Hematopoietic multipotent progenitor cell treated with erythropoietin and hydrocortisone succinate and interleukin-3 and kit ligand, for 4 days (in vitro differentiated cells): ENCODE data around the gene CTSL.

ENCODE experiments used
- DNase-seq: peaks from one replicate; pipeline ENCODE4 v3.0.0-alpha.2; 2015

CTSL gene

DNA sequence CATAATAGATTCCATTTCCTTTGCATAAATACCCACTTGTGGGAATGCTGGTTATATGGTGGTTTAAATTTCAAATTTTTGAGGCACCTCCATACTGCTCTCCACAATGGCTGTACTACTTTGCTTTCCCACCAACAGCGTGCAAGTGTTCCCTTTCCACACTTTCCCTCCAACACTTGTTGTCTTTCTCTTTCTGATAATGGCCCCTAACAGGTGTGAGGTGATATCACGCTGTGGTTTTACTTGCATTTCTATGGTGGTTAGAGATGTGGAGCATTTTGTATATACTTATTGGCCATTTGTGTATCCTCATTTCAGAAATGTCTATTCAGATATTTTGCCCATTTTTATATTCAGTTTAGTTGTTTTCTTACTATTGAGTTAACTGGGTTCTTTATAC lies 34.6 kb downstream of the CTSL start:
- peak; percentile 21 for DNase-seq

DNA sequence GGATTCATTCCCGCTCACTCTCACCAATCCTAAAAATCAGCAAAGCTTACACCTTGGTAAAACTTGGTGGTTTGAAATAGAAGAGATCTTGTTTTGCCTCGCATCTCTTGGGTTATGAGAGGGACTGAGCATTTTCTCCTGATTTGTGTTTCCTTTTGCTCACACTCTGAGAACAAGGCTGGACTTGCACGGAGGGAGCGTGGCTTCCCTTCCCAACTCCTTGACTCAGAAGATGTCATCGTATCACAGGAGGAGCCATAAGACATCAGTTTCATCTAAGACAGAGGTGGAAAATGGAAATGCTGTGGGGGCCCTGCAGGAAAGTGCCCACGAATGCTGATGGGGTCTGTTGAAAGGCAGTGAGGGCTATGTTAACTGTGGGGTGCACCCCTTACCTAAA lies 37.4 kb downstream of the CTSL start:
- DNase-seq, result no peak

DNA sequence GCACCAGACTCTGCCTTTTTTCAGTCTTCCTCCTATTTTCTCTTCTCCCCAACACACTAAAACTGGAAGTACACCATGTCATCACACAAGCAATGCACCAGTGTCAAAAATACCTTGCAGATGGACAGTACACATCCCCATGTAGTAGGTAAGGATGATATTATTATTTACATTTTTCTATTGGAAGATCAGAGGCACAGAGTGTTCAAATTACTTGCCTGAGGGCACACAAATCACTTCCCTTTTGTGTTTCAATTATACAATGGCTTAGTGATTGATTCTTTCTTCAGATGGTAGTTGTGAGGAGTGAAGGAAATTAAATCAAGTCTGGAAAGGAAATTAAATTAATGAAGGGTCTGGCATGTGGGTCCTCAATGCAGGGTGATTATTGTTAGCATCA lies 39.6 kb downstream of the CTSL start:
- DNase-seq, result no peak

DNA sequence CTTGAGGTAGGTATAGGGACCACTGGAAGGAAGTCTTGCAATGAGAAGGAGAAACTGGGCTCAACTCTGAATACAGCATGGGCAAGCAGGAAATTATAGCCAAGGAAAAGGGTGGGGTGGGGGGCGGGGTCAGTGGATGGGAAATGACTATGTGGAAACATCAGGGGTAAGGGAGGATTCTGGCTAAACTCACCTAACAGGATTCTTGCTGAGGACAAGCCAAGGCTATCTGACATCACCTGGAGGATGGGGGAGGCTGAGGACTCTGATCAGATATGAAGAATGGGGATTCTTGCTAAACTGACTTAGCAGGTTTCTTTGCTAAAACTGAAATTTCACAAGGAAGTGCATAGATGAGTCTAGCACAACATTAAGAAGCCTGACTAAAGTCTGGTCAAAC lies 40.8 kb downstream of the CTSL start:
- DNase-seq, result no peak

DNA sequence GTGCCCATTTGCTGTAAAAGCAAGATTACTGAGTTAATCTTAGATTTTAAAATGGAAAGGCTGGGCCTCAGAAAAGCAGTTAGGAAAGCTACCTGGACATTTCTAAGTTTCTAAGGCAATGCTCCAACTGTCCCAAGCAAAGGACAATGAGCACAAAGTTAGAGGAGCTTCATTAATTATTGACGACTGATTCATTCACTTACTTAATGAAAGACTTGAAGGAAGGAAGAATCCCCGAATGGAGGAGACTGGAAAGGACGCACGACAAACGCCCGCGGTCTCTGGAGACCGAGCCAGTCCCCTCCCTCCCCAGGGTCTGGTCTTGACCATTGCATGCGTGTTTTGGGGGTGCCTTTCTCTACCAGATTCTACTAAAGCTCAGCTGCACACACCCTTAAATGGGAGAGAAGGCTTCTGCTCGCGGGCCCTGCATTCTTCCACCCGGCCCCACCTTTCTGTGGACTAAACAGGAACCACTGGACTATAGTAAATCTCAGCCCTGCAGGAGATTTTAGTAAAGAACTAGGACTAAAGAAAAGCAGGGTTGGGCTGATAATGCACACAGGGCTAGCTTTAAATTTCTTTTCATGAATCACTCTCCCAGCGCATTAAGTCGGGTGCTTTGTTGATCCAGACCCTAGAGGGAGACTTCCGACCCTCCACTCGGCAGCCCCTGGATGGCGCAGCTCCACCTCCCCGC lies 44.8 kb downstream of the CTSL start:
- DNase-seq, result no peak

DNA sequence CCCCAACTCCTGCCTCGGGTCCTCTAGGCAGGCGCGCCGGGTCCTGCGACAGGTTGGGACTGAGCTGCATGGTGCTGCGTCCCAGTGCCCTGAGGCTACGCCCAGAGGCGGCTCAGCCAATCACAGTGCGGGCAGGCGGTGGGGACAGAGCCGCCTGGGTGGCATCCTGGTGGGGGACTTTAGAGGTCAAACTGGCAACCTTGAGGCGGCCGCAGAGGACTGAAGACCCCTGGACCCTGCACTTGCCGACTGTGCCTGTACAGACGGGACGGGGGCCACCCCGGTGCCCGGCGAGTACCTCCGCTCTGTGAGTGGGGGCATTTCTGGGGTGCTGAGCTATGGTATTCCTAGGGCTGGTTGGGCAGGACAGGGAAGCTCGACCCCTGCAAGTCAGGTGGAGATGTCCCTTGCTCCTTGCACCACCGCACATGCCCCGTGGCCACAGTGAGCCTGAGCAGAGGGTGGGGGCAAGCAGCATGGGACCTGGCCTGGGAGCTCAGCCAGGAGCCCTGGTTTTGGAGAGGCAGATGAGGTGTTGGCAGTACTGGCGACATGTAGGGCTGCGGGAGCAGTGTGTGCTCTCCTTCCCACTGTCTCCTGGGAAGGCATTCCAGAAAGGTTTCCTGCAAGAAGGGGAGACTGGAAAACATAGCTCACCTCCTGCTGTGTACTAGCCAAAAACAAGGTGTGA lies 45.5 kb downstream of the CTSL start:
- no peak for DNase-seq

DNA sequence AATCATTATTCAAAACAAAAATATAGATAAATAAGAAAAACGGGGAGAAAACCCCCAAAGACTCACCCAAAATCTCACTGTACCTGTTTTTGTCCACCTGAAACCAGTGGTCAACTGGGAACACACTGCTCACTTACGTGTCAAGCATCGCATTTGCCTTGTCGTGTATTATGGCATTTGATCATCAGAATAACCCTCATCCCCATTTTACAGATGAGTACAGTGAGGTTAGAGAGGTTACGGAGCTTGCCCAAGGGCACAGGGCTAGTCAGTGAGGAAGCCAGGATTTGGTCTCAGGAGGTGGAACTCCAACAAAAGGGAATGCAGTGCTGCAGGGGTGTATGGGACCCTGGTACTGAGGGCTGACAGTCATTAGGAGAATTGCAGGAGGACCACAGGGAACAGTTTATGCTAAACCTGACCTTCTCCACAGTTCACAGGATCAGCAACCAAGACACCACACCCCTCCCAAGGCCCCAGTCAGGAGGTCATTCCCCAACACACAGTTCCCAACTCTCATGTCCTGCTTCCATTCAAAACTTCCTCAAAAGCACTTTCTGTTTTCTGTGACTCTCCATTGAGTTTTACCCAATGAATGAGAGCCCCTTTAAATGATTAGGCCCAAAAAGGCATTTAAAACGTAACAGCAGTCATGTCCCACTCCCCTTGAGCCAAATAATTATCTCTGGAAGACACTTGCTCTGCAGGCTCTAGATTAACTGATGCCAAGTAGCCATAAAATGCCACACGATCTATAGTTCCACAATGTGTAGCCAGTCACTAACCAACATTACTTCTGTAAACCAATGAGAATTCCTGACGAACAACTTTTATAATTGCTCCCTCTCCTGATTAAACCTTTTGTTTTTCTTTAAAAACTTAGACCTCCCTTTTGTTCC lies 50.8 kb downstream of the CTSL start:
- DNase-seq, result peak; percentile 87

DNA sequence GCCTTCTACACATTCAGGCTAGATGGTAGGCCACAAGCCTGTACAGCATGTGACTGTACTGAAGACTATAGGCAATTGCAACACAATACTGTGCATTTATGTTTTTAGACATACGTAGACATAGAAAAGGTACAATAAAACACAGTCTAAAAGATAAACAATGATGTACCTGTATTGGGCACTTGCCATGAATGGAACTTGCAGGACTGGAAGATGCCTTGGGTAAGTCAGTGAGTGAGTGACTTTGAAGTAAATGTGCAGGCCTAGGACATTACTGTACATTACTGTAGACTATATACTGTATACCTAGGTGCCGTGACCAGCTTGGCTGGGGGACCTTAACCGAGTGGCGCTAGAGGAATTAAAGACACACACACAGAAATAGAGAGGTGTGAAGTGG lies 53.1 kb downstream of the CTSL start:
- no peak for DNase-seq
